Spleen (tissue), 11 donors: ENCODE results near the gene DIDO1. TPM values are rescaled to one million over a fixed set of nuclear protein-coding genes. Genes with fewer than 3 reads are reported as not detected.

Experiments
- DNase-seq: peaks from one replicate; pipeline ENCODE4 v3.0.0-alpha.2; 2020
- H3K27ac ChIP-seq, 8 donors: fragments of 200-600 bp; sonication (generic) in 7 of 8; 1 replicate in 4 of 8; 2 replicates in 4 of 8; pipeline versions ENCODE4 v1.5.0 to v1.8.0; 2016 to 2021; ENCODE audit warnings: inconsistent platforms in 4 of 8, mild to moderate bottlenecking in 4 of 8, moderate library complexity in 1 of 8
- H3K27me3 ChIP-seq, 7 donors: fragments of 200-600 bp; sonication (generic) in 6 of 7; replicated peaks in 1 of 7; 1 replicate in 4 of 7; 2 replicates in 3 of 7; pipeline versions ENCODE4 v1.5.0 to v1.8.0; 2016 to 2021; ENCODE audit warnings: inconsistent platforms in 3 of 7, mild to moderate bottlenecking in 1 of 7
- H3K36me3 ChIP-seq, 6 donors: fragments of 200-600 bp; sonication (generic) in 5 of 6; 1 replicate in 4 of 6; 2 replicates in 2 of 6; pipeline versions ENCODE4 v1.5.0 to v1.8.0; 2016 to 2021; ENCODE audit warnings: inconsistent platforms in 2 of 6
- H3K4me1 ChIP-seq, 6 donors: fragments of 200-600 bp; sonication (generic) in 5 of 6; 1 replicate in 3 of 6; 2 replicates in 3 of 6; pipeline versions ENCODE4 v1.5.0 to v1.8.0; 2016 to 2021; ENCODE audit warnings: inconsistent platforms in 3 of 6
- H3K4me3 ChIP-seq, 8 donors: fragments of 200-600 bp; sonication (generic) in 7 of 8; 1 replicate in 4 of 8; 2 replicates in 4 of 8; pipeline versions ENCODE4 v1.5.0 to v1.8.0; 2016 to 2021; ENCODE audit warnings: inconsistent platforms in 4 of 8, mild to moderate bottlenecking in 4 of 8, moderate library complexity in 2 of 8
- H3K9me3 ChIP-seq, 8 donors: fragments of 200-600 bp; sonication (generic) in 7 of 8; 1 replicate in 4 of 8; 2 replicates in 4 of 8; pipeline versions ENCODE4 v1.5.0 to v1.8.0; 2016 to 2021; ENCODE audit warnings: inconsistent platforms in 4 of 8
- POLR2A ChIP-seq, 3 donors: fragments of 450-650 bp; IDR thresholded peaks; one replicate each; pipeline ENCODE4 v1.5.1; 2017; ENCODE audit warnings: antibody characterized with exemption in 3 of 3, mild to moderate bottlenecking in 1 of 3
- POLR2AphosphoS5 ChIP-seq, 3 donors: sonication (generic); formaldehyde crosslinking; IDR thresholded peaks; one replicate each; pipeline ENCODE4 v1.5.1; 2017; ENCODE audit warnings: antibody characterized with exemption in 3 of 3
- WGBS, 5 donors: extraction: QIAGEN DNeasy Blood & Tissue Kit in 3 of 5; methylation state at CpG; one replicate each; pipeline versions ENCODE4 v1.1.5 to v1.1.7; 2013 to 2018; 5-methylcytosine and 5-hydroxymethylcytosine counted together
- intact Hi-C: fragments of 100-400 bp; cut with DNase I; formaldehyde crosslinking; loops from one replicate; pipeline ENCODE4 v1.15.0; 2023; ENCODE audit warnings: low total_unique reads
- polyA plus RNA-seq, 3 donors: library from polyadenylated mRNA; stranded (reverse); fragments of 200-250 nt; gene quantifications; one replicate each; pipeline ENCODE4 v1.2.1, GENCODE V29; 2013
- total RNA-seq, 7 donors: library from RNA; depleted of rRNA in 3 of 7; stranded (reverse); fragments of >200 nt in 3 of 7; fragmentation: NEBNext Ultra II Directional in 4 of 7; extraction: Animal tissue kit (Norgen Biotek cat#: 25700) in 4 of 7; gene quantifications; one replicate each; pipeline versions ENCODE4 v1.1.0 to v1.2.1, GENCODE V29; 2016 to 2021
- TF ChIP-seq, protein P1 (sequence below), 11 experiments: fragments of 200-600 bp in 7 of 11; fragments of 450-650 bp in 4 of 11; sonication (generic) in 4 of 11; IDR thresholded peaks in 8 of 11; conservative IDR thresholded peaks in 3 of 11; 1 replicate in 7 of 11; 2 replicates in 4 of 11; pipeline versions ENCODE4 v1.4.0 to v1.8.0; 2016 to 2021; ENCODE audit warnings: antibody characterized with exemption in 11 of 11, inconsistent platforms in 4 of 11, mild to moderate bottlenecking in 1 of 11
- donor health status: healthy with polysubstance abuse.
- donor health status: DM: no; HTN: no; CAD: no; lungs with moderate emphysema.
- donor health status: DM: no; HTN: no; CAD: no.
- donor health status: Bipolar disorder and iron deficiency.
- donor health status: healthy.
- donor health status: DM: no; HTN: no; CAD: no.
- donor health status: DM: yes; HTN: yes; CAD: no.

The DIDO1 gene
- total and polyA plus RNA-seq, 10 donors: 17.4 to 79.6 (median 66.9) TPM

DNA sequence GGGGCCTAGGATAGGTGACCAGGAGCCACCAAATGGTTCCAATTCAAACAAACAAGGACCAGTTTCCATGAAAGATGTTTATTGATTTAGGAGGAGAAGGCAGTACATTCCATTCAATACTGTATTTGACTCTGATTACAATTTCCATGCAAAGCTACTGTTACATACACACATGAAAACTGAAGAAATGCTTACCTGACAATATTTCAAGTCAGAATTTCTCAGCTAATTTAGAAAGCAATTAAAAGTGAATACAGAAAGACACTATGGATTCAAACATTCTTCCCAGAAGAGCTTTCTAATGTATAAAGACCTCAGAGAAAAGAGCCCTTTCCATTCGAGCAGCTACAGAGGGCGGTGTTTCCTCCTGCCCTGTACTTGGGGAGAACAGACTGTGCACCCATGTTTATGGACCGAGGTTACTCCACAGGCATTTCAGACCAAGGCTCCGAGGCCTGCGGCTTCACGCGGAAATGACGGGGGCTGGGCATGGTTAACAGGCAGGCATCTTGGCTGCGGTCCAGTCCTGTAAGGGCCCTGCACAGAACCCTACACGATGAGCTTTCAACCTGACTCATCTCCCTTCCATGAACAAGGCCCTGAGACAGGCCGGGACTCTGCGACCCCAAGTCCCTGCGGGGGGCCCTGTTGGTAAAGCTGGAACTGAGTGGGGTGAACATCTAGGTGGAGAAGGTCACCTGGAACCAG, 39.0 kb downstream of the DIDO1 start:
- no peak overlapping the region for H3K4me3 ChIP-seq
- no peak for DNase-seq
- peaks cover 0 to 17% (median 0%) of the 10 kb centered on the region in 6 donors for H3K4me1 ChIP-seq
- no peaks in the 10 kb centered on the region for H3K9me3 ChIP-seq
- peak; percentile 25 to 56 (median 39) for TF ChIP-seq POLR2AphosphoS5 (IDR thresholded peaks at IDR 0.05)
- no peak for TF ChIP-seq POLR2A (IDR thresholded peaks at IDR 0.05)
- H3K36me3 ChIP-seq: peaks cover 13 to 75% (median 67%) of the 10 kb centered on the region in 6 donors
- H3K27ac ChIP-seq: peak overlapping the region in 3 of 8 donors; percentile 37 to 48 (median 39)
- no peaks in the 10 kb centered on the region for H3K27me3 ChIP-seq
- intact Hi-C loops: no loop called here
- 61 to 78% (median 62%) methylated on average over 12 to 13 of the region's 13 CpGs for WGBS, 5 donors

GRCh38 chr20:62886709-62887058, 39.6 kb downstream of the DIDO1 start:
- WGBS, 5 donors: 87 to 95% (median 88%) methylated on average over 7 of the region's 7 CpGs
- Histone ChIP-seq H3K4me3 (no peak overlapping the region), H3K36me3 (peaks cover 13 to 75% (median 64%) of the 10 kb centered on the region in 6 donors), H3K27ac (peak overlapping the region in 3 of 8 donors; percentile 37 to 48 (median 39)), H3K27me3 (no peaks in the 10 kb centered on the region), H3K4me1 (peaks cover 0 to 17% (median 0%) of the 10 kb centered on the region in 6 donors), H3K9me3 (no peaks in the 10 kb centered on the region)
- TF ChIP-seq, protein P1, sequence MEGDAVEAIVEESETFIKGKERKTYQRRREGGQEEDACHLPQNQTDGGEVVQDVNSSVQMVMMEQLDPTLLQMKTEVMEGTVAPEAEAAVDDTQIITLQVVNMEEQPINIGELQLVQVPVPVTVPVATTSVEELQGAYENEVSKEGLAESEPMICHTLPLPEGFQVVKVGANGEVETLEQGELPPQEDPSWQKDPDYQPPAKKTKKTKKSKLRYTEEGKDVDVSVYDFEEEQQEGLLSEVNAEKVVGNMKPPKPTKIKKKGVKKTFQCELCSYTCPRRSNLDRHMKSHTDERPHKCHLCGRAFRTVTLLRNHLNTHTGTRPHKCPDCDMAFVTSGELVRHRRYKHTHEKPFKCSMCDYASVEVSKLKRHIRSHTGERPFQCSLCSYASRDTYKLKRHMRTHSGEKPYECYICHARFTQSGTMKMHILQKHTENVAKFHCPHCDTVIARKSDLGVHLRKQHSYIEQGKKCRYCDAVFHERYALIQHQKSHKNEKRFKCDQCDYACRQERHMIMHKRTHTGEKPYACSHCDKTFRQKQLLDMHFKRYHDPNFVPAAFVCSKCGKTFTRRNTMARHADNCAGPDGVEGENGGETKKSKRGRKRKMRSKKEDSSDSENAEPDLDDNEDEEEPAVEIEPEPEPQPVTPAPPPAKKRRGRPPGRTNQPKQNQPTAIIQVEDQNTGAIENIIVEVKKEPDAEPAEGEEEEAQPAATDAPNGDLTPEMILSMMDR (IDR thresholded peaks at IDR 0.05 in 8 of 11, conservative IDR thresholded peaks at IDR 0.05 in 3 of 11): no peak
- TF ChIP-seq POLR2AphosphoS5 (IDR thresholded peaks at IDR 0.05): peak in 1 of 3 donors; percentile 37
- no peak for TF ChIP-seq POLR2A (IDR thresholded peaks at IDR 0.05)
- DNase-seq: no peak
- intact Hi-C loops: no loop called here

GRCh38 chr20:62885896-62886708, 40.2 kb downstream of the DIDO1 start:
- peak; percentile 31 to 75 (median 41) for TF ChIP-seq POLR2AphosphoS5 (IDR thresholded peaks at IDR 0.05)
- TF ChIP-seq, protein P1 (IDR thresholded peaks at IDR 0.05 in 8 of 11, conservative IDR thresholded peaks at IDR 0.05 in 3 of 11): no peak
- H3K27ac ChIP-seq: peak overlapping the region in 3 of 8 donors; percentile 31 to 59 (median 51)
- H3K27me3 ChIP-seq: no peaks in the 10 kb centered on the region
- no peak for DNase-seq
- peaks cover 13 to 75% (median 64%) of the 10 kb centered on the region in 6 donors for H3K36me3 ChIP-seq
- intact Hi-C loops: no loop called here
- no peak overlapping the region for H3K4me3 ChIP-seq
- no peaks in the 10 kb centered on the region for H3K9me3 ChIP-seq
- peaks cover 0 to 17% (median 0%) of the 10 kb centered on the region in 6 donors for H3K4me1 ChIP-seq
- WGBS, 5 donors: 79 to 88% (median 86%) methylated on average over 17 to 23 of the region's 23 CpGs

GRCh38 chr20:62885046-62885895, 41.0 kb downstream of the DIDO1 start:
- 84 to 90% (median 87%) methylated on average over 20 of the region's 20 CpGs for WGBS, 5 donors
- Histone ChIP-seq H3K4me3 (no peak overlapping the region), H3K4me1 (peaks cover 0 to 17% (median 0%) of the 10 kb centered on the region in 6 donors), H3K36me3 (peaks cover 7 to 75% (median 64%) of the 10 kb centered on the region in 6 donors), H3K9me3 (no peaks in the 10 kb centered on the region), H3K27me3 (no peaks in the 10 kb centered on the region), H3K27ac (peak overlapping the region in 3 of 8 donors; percentile 31 to 59 (median 51))
- peak; percentile 4 to 48 (median 33) for TF ChIP-seq POLR2AphosphoS5 (IDR thresholded peaks at IDR 0.05)
- TF ChIP-seq, protein P1 (IDR thresholded peaks at IDR 0.05 in 8 of 11, conservative IDR thresholded peaks at IDR 0.05 in 3 of 11): no peak
- no peak for TF ChIP-seq POLR2A (IDR thresholded peaks at IDR 0.05)
- intact Hi-C loops: no loop called here
- no peak for DNase-seq
